IMR-90 (cell line): ENCODE data around the gene TRIM62. TPM values are rescaled to one million over a fixed set of nuclear protein-coding genes. Genes with fewer than 3 reads are reported as not detected.

Experiments used
- ATAC-seq: fragments of 200-7000 bp; cut with Tn5 transposase; 2 replicates; pipeline ENCODE4 v1.9.1; 2020; ENCODE audit warnings: low read depth, mild to moderate bottlenecking, moderate library complexity
- BruUV-seq: library from RNA; stranded (reverse); fragments of 400-500 nt; replicated peaks from 2 replicates; lab custom pipeline; 2021; lab: Mats Ljungman, UMichigan
- CTCF ChIA-PET: fragments of 300-600 bp; formaldehyde crosslinking; extraction: SDS; loops from one replicate; lab custom pipeline; 2021; ENCODE audit warnings: antibody characterized with exemption; lab: Yijun Ruan, JAX
- POLR2A ChIA-PET: fragments of 300-600 bp; sonication (Branson Sonifier 250); formaldehyde crosslinking; loops from one replicate; lab custom pipeline; 2022; ENCODE audit warnings: antibody characterized with exemption; ENCODE audit not compliant: unreplicated experiment; lab: Charles Lee
- DNase-seq: peaks from one replicate; pipeline ENCODE4 v3.0.0; 2013
- H2AFZ ChIP-seq: replicated peaks from 2 replicates; pipeline ENCODE3; 2013; ENCODE audit warnings: low read length, mild to moderate bottlenecking; ENCODE audit not compliant: poor library complexity
- H2AK5ac ChIP-seq: 2 replicates; pipeline ENCODE4 v1.6.1; 2013; ENCODE audit warnings: low read depth, low read length, inconsistent platforms
- H2AK9ac ChIP-seq: replicated peaks from 2 replicates; pipeline ENCODE3; 2013; ENCODE audit warnings: mild to moderate bottlenecking, low read depth, low read length, moderate library complexity; ENCODE audit not compliant: poor library complexity
- H2BK120ac ChIP-seq: 2 replicates; pipeline ENCODE4 v1.6.1; 2013; ENCODE audit warnings: low read depth, low read length, inconsistent platforms
- H2BK15ac ChIP-seq: 3 replicates; pipeline ENCODE4 v1.6.1; 2013; ENCODE audit warnings: low read depth, low read length, inconsistent platforms
- H2BK20ac ChIP-seq: 2 replicates; pipeline ENCODE4 v1.6.1; 2013; ENCODE audit warnings: low read depth, mild to moderate bottlenecking, inconsistent platforms, low read length, moderate library complexity
- H2BK5ac ChIP-seq: 2 replicates; pipeline ENCODE4 v1.6.1; 2013; ENCODE audit warnings: mild to moderate bottlenecking, low read depth, low read length, inconsistent platforms; ENCODE audit not compliant: poor library complexity, severe bottlenecking
- H3K14ac ChIP-seq: replicated peaks from 2 replicates; pipeline ENCODE4 v1.6.1; 2013; ENCODE audit warnings: low read depth, low read length, inconsistent platforms
- H3K18ac ChIP-seq: 2 replicates; pipeline ENCODE4 v1.6.1; 2013; ENCODE audit warnings: low read depth, low read length, control low read depth
- H3K23ac ChIP-seq: 2 replicates; pipeline ENCODE4 v1.6.1; 2013; ENCODE audit warnings: low read depth, low read length, inconsistent platforms
- H3K27ac ChIP-seq: 2 replicates; pipeline ENCODE4 v1.5.1; 2013; ENCODE audit warnings: mild to moderate bottlenecking, control low read depth, low read length; ENCODE audit not compliant: insufficient read depth
- H3K27me3 ChIP-seq: 2 replicates; pipeline ENCODE4 v1.6.1; 2013; ENCODE audit warnings: low read length; ENCODE audit not compliant: control insufficient read depth, insufficient read depth
- H3K36me3 ChIP-seq: 2 replicates; pipeline ENCODE4 v1.6.1; 2013; ENCODE audit warnings: low read length, mixed read lengths; ENCODE audit not compliant: control insufficient read depth, insufficient read depth
- H3K4ac ChIP-seq: 2 replicates; pipeline ENCODE4 v1.6.1; 2013; ENCODE audit warnings: low read depth, low read length, inconsistent platforms
- H3K4me1 ChIP-seq: 2 replicates; pipeline ENCODE4 v1.6.1; 2013; ENCODE audit warnings: low read length, mixed read lengths; ENCODE audit not compliant: control insufficient read depth, insufficient read depth
- H3K4me2 ChIP-seq: 2 replicates; pipeline ENCODE4 v1.6.1; 2013; ENCODE audit warnings: low read depth, mild to moderate bottlenecking, control low read depth, low read length, moderate library complexity
- H3K4me3 ChIP-seq: 2 replicates; pipeline ENCODE4 v1.5.1; 2013; ENCODE audit warnings: low read depth, mild to moderate bottlenecking, control low read depth, low read length, moderate library complexity; ENCODE audit not compliant: insufficient read depth
- H3K56ac ChIP-seq: 2 replicates; pipeline ENCODE4 v1.6.1; 2013; ENCODE audit warnings: low read length, inconsistent platforms; ENCODE audit not compliant: insufficient read depth; ENCODE audit errors: extremely low read depth
- H3K79me1 ChIP-seq, 2 experiments: 2 replicates each; pipeline ENCODE4 v1.6.1; 2013; ENCODE audit warnings: low read length in 2 of 2, inconsistent platforms in 1 of 2, low read depth in 1 of 2
- H3K9ac ChIP-seq: 2 replicates; pipeline ENCODE4 v1.6.1; 2013; ENCODE audit warnings: low read depth, low read length, control low read depth
- H3K9me1 ChIP-seq: 2 replicates; pipeline ENCODE4 v1.6.1; 2013; ENCODE audit warnings: low read length, inconsistent platforms; ENCODE audit not compliant: insufficient read depth
- H3K9me3 ChIP-seq: 2 replicates; pipeline ENCODE4 v1.6.1; 2013; ENCODE audit warnings: low read length; ENCODE audit not compliant: control insufficient read depth, insufficient read depth
- H4K20me1 ChIP-seq: 2 replicates; pipeline ENCODE4 v1.6.1; 2013; ENCODE audit warnings: low read length, inconsistent platforms; ENCODE audit not compliant: insufficient read depth
- H4K5ac ChIP-seq: 2 replicates; pipeline ENCODE4 v1.6.1; 2013; ENCODE audit warnings: mild to moderate bottlenecking, low read depth, low read length, control low read depth
- H4K8ac ChIP-seq, 2 experiments: 2 replicates each; pipeline ENCODE4 v1.6.1; 2013; ENCODE audit warnings: low read depth in 2 of 2, low read length in 2 of 2, control low read depth in 1 of 2, inconsistent platforms in 1 of 2
- H4K91ac ChIP-seq: 2 replicates; pipeline ENCODE4 v1.6.1; 2013; ENCODE audit warnings: low read depth, low read length, inconsistent platforms; ENCODE audit not compliant: insufficient read depth
- CEBPB ChIP-seq: IDR thresholded peaks from 2 replicates; pipeline ENCODE4 v1.6.1; 2012; ENCODE audit warnings: low read depth, low read length, improper control_type of control experiment
- MXI1 ChIP-seq: IDR thresholded peaks from 2 replicates; pipeline ENCODE4 v1.6.1; 2012; ENCODE audit warnings: low read depth, mild to moderate bottlenecking, low read length, moderate library complexity, borderline replicate concordance
- WGBS, 2 experiments: methylation state at CpG; one replicate each; pipeline versions ENCODE4 v1.1.5 to v1.1.7; 2013; ENCODE audit warnings: missing lambda C conversion rate in 2 of 2; ENCODE audit not compliant: insufficient read length in 1 of 2; ENCODE audit errors: extremely low coverage in 2 of 2; 5-methylcytosine and 5-hydroxymethylcytosine counted together
- dilution Hi-C: fragments of 300-500 bp; cut with HindIII; formaldehyde crosslinking; loops from one replicate; pipeline ENCODE4 v1.14.3; 2018; ENCODE audit warnings: low sequenced_read_pairs; ENCODE audit not compliant: unreplicated experiment
- in situ Hi-C: fragments of 300-500 bp; cut with MboI; formaldehyde crosslinking; loops from 3 replicates; pipeline ENCODE4 v1.14.3; 2019; ENCODE audit warnings: low sequenced_read_pairs, inconsistent platforms, mixed read lengths
- intact Hi-C: fragments of 100-400 bp; cut with micrococcal nuclease; formaldehyde crosslinking; loops from 2 replicates; pipeline ENCODE4 v1.10.0; 2022
- polyA plus RNA-seq, 3 experiments: library from polyadenylated mRNA; depleted of rRNA; stranded (reverse); fragments of >200 nt; gene quantifications; 2 replicates each; pipeline ENCODE4 v1.2.3, GENCODE V29; 2012; ENCODE audit warnings: low replicate concordance in 1 of 3
- total RNA-seq: library from RNA; depleted of rRNA; stranded (reverse); fragments of >200 nt; gene quantifications from 2 replicates; pipeline ENCODE4 v1.2.3, GENCODE V29; 2012

The TRIM62 gene
- total and polyA plus RNA-seq, 2 of the 4 experiments (the other 2 are of a cell fraction) = 3.0 to 11.1 TPM

- no CpG with 5 or more reads among the region's 5 CpGs for WGBS, 2 experiments
- H4K8ac ChIP-seq = no peak overlapping the region
- peak; percentile 86 for TF ChIP-seq CEBPB
- TF ChIP-seq MXI1 = no peak
- no peak overlapping the region; the same call in 1 of the 2 replicates for H3K4me2 ChIP-seq
- CTCF ChIA-PET = interaction anchor here (0.5 to 0.6 kb wide), 2 partner anchors 327 to 1998 kb away, joined by 3 to 4 read pairs; no protein-coding TSS in a partner anchor
- H3K9me3 ChIP-seq = no peaks in the 10 kb centered on the region
- H3K14ac ChIP-seq = no peak overlapping the region
- H4K5ac ChIP-seq = no peak overlapping the region
- no peak overlapping the region for H3K56ac ChIP-seq
- H3K23ac ChIP-seq = no peak overlapping the region
- intact Hi-C loops (no loop called here), dilution Hi-C loops (no loop called here), in situ Hi-C loops (no loop called here)
- H3K4me3 ChIP-seq = no peak overlapping the region
- peaks cover 4% of the 10 kb centered on the region for H3K4me1 ChIP-seq
- BruUV-seq = no TSS peak
- POLR2A ChIA-PET = no interaction called here
- peaks cover 2% of the 10 kb centered on the region; the same call in 1 of the 2 replicates for H3K27me3 ChIP-seq
- no peaks in the 10 kb centered on the region for H3K79me1 ChIP-seq
- no peak overlapping the region for H2AK9ac ChIP-seq
- no peak overlapping the region for H2AFZ ChIP-seq
- H3K18ac ChIP-seq = no peak overlapping the region
- no peak overlapping the region for H3K27ac ChIP-seq
- no peaks in the 10 kb centered on the region for H4K20me1 ChIP-seq
- no peak overlapping the region for H3K9ac ChIP-seq
- no peaks in the 10 kb centered on the region for H3K9me1 ChIP-seq
- no peak overlapping the region; the same call in 1 of the 2 replicates for H2BK20ac ChIP-seq
- H3K36me3 ChIP-seq = no peaks in the 10 kb centered on the region
- no peak overlapping the region; the same call in 1 of the 2 replicates for H3K4ac ChIP-seq
- DNase-seq = peak; percentile 92
- no peak overlapping the region for H4K91ac ChIP-seq
- H2BK120ac ChIP-seq = no peak overlapping the region
- H2BK5ac ChIP-seq = no peak overlapping the region
- no peak overlapping the region for H2BK15ac ChIP-seq
- no peak overlapping the region for H2AK5ac ChIP-seq
- peak; percentile 85 for ATAC-seq
These were observed 47.2 kb upstream of the TRIM62 start for GRCh38 chr1:33228935-33229487.
